Heart left ventricle (tissue), 13 donors: ENCODE measurements around the gene TMTC2.

ENCODE experiments used
- POLR2A ChIP-seq, 2 donors: fragments of 450-650 bp; IDR thresholded peaks; one replicate each; pipeline ENCODE4 v1.6.1; 2017; ENCODE audit warnings: antibody characterized with exemption in 2 of 2, mild to moderate bottlenecking in 2 of 2, moderate library complexity in 2 of 2
- TF ChIP-seq, protein P1 (sequence below), 12 donors: fragments of 200-600 bp; sonication (generic) in 4 of 12; IDR thresholded peaks; one replicate each; pipeline versions ENCODE4 v1.5.0 to v1.8.0; 2018 to 2022; ENCODE audit warnings: antibody characterized with exemption in 12 of 12, mild to moderate bottlenecking in 5 of 12
- donor health status: ischemic (EF 13 %, LVEDD 7.1; RV severe dilation, severe dysfunction).
- donor health status: DM: no; HTN: yes; CAD: no.
- donor health status: DM: no; HTN: no; CAD: no.
- donor health status: ischemic (EF 25% LVEDD 6.9; RV normal size, moderate dysfunction).
- donor health status: ischemic (EF 25% LVEDD 5.7; RV mildly dilated, moderate dysfunction).
- donor health status: ischemic (EF 35%, LVEDD 5.7; RV mildly dilated, moderate dysfunction).
- donor health status: nonischemic (EF 11% LVEDD 7.7; RV severe dilation, severe dysfunction).
- donor health status: DM: yes; HTN: yes; CAD: no.
- donor health status: PGD.
- donor health status: ischemic (EF 29% LVEDD 5.4; RV normal size, mild dysfunction).
- donor health status: nonischemic (EF 23%, LVEDD 6.1; RV moderate dilation, normal function).

DNA sequence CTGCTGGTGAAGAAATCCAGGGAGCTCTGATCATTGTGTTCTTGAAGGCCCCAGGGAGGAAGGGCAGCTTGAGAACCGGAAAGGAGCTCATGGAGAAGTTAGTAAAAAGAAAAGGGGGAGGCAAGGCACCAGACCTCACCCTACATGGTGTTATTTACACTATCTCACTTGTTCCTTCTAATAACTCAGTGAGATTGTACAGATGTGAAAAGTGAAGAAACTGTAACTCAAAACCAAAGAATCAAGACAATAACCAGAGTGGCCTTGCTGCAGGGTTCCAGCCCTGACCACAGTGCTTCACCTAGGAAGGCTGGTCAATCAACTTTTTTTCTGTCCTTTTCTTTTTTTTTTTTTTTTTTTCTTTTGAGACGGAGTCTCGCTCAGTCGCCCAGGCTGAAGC is 353.6 kb downstream of the TMTC2 start:
- TF ChIP-seq, protein P1, sequence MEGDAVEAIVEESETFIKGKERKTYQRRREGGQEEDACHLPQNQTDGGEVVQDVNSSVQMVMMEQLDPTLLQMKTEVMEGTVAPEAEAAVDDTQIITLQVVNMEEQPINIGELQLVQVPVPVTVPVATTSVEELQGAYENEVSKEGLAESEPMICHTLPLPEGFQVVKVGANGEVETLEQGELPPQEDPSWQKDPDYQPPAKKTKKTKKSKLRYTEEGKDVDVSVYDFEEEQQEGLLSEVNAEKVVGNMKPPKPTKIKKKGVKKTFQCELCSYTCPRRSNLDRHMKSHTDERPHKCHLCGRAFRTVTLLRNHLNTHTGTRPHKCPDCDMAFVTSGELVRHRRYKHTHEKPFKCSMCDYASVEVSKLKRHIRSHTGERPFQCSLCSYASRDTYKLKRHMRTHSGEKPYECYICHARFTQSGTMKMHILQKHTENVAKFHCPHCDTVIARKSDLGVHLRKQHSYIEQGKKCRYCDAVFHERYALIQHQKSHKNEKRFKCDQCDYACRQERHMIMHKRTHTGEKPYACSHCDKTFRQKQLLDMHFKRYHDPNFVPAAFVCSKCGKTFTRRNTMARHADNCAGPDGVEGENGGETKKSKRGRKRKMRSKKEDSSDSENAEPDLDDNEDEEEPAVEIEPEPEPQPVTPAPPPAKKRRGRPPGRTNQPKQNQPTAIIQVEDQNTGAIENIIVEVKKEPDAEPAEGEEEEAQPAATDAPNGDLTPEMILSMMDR (IDR thresholded peaks at IDR 0.05): no peak
- no peak for TF ChIP-seq POLR2A (IDR thresholded peaks at IDR 0.05)
